Ovary (tissue), 3 donors: ENCODE measurements around the gene TRMT2A.

Experiments
- EP300 ChIP-seq: sonication (generic); formaldehyde crosslinking; IDR thresholded peaks from one replicate; pipeline ENCODE4 v1.6.1; 2017; ENCODE audit warnings: antibody characterized with exemption
- POLR2A ChIP-seq: fragments of 450-650 bp; IDR thresholded peaks from one replicate; pipeline ENCODE4 v1.6.1; 2017; ENCODE audit warnings: antibody characterized with exemption, mild to moderate bottlenecking, moderate library complexity
- TF ChIP-seq, protein P1 (sequence below), 3 donors: fragments of 450-650 bp in 2 of 3; fragments of 200-600 bp in 1 of 3; IDR thresholded peaks; one replicate each; pipeline versions ENCODE4 v1.5.1 to v1.8.0; 2016 to 2022; ENCODE audit warnings: antibody characterized with exemption in 3 of 3, mild to moderate bottlenecking in 1 of 3
- donor health status: DM: no; HTN: no; CAD: no.

GRCh38 chr22:20128902-20129746, 12.1 kb upstream of the TRMT2A start:
- no peak for TF ChIP-seq POLR2A
- TF ChIP-seq, protein P1, sequence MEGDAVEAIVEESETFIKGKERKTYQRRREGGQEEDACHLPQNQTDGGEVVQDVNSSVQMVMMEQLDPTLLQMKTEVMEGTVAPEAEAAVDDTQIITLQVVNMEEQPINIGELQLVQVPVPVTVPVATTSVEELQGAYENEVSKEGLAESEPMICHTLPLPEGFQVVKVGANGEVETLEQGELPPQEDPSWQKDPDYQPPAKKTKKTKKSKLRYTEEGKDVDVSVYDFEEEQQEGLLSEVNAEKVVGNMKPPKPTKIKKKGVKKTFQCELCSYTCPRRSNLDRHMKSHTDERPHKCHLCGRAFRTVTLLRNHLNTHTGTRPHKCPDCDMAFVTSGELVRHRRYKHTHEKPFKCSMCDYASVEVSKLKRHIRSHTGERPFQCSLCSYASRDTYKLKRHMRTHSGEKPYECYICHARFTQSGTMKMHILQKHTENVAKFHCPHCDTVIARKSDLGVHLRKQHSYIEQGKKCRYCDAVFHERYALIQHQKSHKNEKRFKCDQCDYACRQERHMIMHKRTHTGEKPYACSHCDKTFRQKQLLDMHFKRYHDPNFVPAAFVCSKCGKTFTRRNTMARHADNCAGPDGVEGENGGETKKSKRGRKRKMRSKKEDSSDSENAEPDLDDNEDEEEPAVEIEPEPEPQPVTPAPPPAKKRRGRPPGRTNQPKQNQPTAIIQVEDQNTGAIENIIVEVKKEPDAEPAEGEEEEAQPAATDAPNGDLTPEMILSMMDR (IDR thresholded peaks at IDR 0.05): no peak
- TF ChIP-seq EP300: no peak
